ENCODE data around the gene CEP290. TPM values are rescaled to one million over a fixed set of nuclear protein-coding genes. Genes with fewer than 3 reads are reported as not detected.

CEP290 gene
- total and polyA plus RNA-seq, 2 of the 13 experiments (the other 11 are each of a cell fraction or from before 2014, with no cell fraction given): 2.4 to 10.8 TPM

DNA sequence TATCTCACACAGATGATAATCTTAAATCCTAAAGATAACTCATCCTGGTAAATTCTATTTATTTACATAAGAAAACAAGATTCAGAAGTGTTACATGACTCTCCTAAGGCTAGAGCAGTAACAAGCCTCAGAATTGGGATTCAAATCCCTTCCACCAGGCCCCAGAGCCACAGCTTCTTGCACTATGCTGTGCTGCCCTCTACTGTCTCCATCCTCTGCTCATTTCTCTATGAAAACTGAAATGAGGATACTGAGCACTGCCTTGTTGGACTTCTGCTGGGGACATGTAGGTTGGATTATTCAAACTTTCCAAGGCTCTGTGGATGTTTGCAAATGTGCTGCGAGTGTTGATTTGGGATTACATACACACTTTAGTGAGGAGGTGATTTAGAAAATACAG, 89.2 kb downstream of the CEP290 start:
- in situ Hi-C loops (cut with HindIII; ENCODE audit: extremely low pct_ligation_motif_present, low pct_unique_long_range_greater_than_20kb): no loop called here
- 90% methylated on average over 1 of the region's 1 CpG for whole genome bisulfite sequencing (ENCODE audit: low lambda C conversion rate)
- Histone ChIP-seq H3K27me3 (ENCODE audit: control insufficient read depth in 1 of 2, insufficient read depth in 2 of 2, low read length in 2 of 2) (no peaks in the 10 kb centered on the region), H3K4me3 (replicated peaks in 1 of 3; ENCODE audit: insufficient read depth in 1 of 3, low read depth in 2 of 3, low read length in 3 of 3) (no peak overlapping the region), H3K36me3 (replicated peaks in 1 of 2; ENCODE audit: control insufficient read depth in 1 of 2, insufficient read depth in 2 of 2, low read length in 2 of 2) (peaks cover 4 to 11% of the 10 kb centered on the region in 2 experiments; a peak in 3 of 5 replicates), H4K20me1 (ENCODE audit: insufficient read depth, low read length) (no peaks in the 10 kb centered on the region), H2AFZ (ENCODE audit: low read length) (no peak overlapping the region), H3K9ac (ENCODE audit: insufficient read depth, low read depth, low read length) (no peak overlapping the region), H3K79me2 (ENCODE audit: insufficient read depth, low read length) (no peaks in the 10 kb centered on the region), H3K4me2 (ENCODE audit: low read depth, low read length) (no peak overlapping the region), H3K4me1 (ENCODE audit: insufficient read depth, low read length) (no peaks in the 10 kb centered on the region), H3K9me3 (ENCODE audit: low read length) (no peaks in the 10 kb centered on the region), H3K27ac (ENCODE audit: extremely low read length, insufficient read depth, low read length) (no peak overlapping the region)
- POLR2A ChIA-PET: no interaction called here
- no TSS peak for BruUV-seq (replicated peaks)
- peak; percentile 95 for ATAC-seq
- CTCF ChIA-PET (ENCODE audit: low intra/inter-chr PET ratio, low total read pairs): no interaction called here
- TF ChIP-seq, protein P1, sequence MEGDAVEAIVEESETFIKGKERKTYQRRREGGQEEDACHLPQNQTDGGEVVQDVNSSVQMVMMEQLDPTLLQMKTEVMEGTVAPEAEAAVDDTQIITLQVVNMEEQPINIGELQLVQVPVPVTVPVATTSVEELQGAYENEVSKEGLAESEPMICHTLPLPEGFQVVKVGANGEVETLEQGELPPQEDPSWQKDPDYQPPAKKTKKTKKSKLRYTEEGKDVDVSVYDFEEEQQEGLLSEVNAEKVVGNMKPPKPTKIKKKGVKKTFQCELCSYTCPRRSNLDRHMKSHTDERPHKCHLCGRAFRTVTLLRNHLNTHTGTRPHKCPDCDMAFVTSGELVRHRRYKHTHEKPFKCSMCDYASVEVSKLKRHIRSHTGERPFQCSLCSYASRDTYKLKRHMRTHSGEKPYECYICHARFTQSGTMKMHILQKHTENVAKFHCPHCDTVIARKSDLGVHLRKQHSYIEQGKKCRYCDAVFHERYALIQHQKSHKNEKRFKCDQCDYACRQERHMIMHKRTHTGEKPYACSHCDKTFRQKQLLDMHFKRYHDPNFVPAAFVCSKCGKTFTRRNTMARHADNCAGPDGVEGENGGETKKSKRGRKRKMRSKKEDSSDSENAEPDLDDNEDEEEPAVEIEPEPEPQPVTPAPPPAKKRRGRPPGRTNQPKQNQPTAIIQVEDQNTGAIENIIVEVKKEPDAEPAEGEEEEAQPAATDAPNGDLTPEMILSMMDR (CRISPR knock-in tag; IDR thresholded peaks at IDR 0.05): peak; percentile 68
- no peak for TF ChIP-seq NPAS2 (CRISPR knock-in tag; IDR thresholded peaks at IDR 0.05; ENCODE audit: borderline replicate concordance)
- TF ChIP-seq SMC3 (IDR thresholded peaks at IDR 0.05; ENCODE audit: low read length): peak; percentile 7; the same call in 1 of the 2 replicates
- peak; percentile 48 for TF ChIP-seq STAG1 (CRISPR knock-in tag; IDR thresholded peaks at IDR 0.05)
- intact Hi-C loops (cut with micrococcal nuclease; ENCODE audit: unreplicated experiment): loop anchor here (1.0 kb wide), 1 partner anchor 57 kb away; no protein-coding TSS in a partner anchor
- peak; percentile 30 for DNase-seq (ENCODE audit: low spot score)
- peak; percentile 37 for FAIRE-seq

DNA sequence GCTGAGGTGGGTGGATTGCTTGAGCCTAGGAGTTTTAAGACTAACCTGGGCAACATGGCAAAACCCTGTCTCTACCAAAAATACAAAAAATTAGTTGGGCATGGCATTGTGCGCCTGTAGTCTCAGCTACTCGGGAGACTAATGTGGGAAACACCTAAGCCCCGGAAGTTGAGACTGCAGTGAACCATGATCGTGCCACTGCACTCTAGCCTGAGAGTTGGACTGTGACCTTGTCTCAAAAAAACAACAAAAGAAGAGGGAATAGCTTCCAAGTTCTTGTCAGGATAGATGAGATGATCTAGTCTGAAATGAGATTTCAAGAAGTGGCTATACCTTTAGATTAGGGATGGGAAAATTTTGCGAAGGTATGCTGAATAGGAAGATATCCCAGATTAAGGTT, 97.9 kb downstream of the CEP290 start:
- no peak overlapping the region for H3K9ac ChIP-seq (ENCODE audit: insufficient read depth, low read depth, low read length)
- no peak overlapping the region for H3K27ac ChIP-seq (ENCODE audit: extremely low read length, insufficient read depth, low read length)
- no peaks in the 10 kb centered on the region for H4K20me1 ChIP-seq (ENCODE audit: insufficient read depth, low read length)
- POLR2A ChIA-PET: no interaction called here
- H3K79me2 ChIP-seq (ENCODE audit: insufficient read depth, low read length): peaks cover 4% of the 10 kb centered on the region
- H3K36me3 ChIP-seq (replicated peaks in 1 of 2; ENCODE audit: control insufficient read depth in 1 of 2, insufficient read depth in 2 of 2, low read length in 2 of 2): peaks cover 6 to 51% of the 10 kb centered on the region in 2 experiments; a peak in 4 of 5 replicates
- in situ Hi-C loops (cut with HindIII; ENCODE audit: extremely low pct_ligation_motif_present, low pct_unique_long_range_greater_than_20kb) (no loop called here), intact Hi-C loops (cut with micrococcal nuclease; ENCODE audit: unreplicated experiment) (no loop called here)
- BruUV-seq (replicated peaks): no TSS peak
- no peak overlapping the region for H2AFZ ChIP-seq (ENCODE audit: low read length)
- DNase-seq (ENCODE audit: low spot score): no peak
- no peak overlapping the region for H3K4me2 ChIP-seq (ENCODE audit: low read depth, low read length)
- 94% methylated on average over 5 of the region's 5 CpGs for WGBS (ENCODE audit: low lambda C conversion rate)
- no peak overlapping the region for H3K4me3 ChIP-seq (replicated peaks in 1 of 3; ENCODE audit: insufficient read depth in 1 of 3, low read depth in 2 of 3, low read length in 3 of 3)
- TF ChIP-seq ZNF777 (CRISPR knock-in tag; IDR thresholded peaks at IDR 0.05): no peak
- TF ChIP-seq ZSCAN12 (CRISPR knock-in tag; IDR thresholded peaks at IDR 0.05): no peak
- TF ChIP-seq FOXP1 (IDR thresholded peaks at IDR 0.05): no peak
- no peak for TF ChIP-seq FOXP1 (CRISPR knock-in tag; IDR thresholded peaks at IDR 0.05)
- no peak for TF ChIP-seq ZC3H13 (CRISPR knock-in tag; IDR thresholded peaks at IDR 0.05)
- TF ChIP-seq, protein P2, sequence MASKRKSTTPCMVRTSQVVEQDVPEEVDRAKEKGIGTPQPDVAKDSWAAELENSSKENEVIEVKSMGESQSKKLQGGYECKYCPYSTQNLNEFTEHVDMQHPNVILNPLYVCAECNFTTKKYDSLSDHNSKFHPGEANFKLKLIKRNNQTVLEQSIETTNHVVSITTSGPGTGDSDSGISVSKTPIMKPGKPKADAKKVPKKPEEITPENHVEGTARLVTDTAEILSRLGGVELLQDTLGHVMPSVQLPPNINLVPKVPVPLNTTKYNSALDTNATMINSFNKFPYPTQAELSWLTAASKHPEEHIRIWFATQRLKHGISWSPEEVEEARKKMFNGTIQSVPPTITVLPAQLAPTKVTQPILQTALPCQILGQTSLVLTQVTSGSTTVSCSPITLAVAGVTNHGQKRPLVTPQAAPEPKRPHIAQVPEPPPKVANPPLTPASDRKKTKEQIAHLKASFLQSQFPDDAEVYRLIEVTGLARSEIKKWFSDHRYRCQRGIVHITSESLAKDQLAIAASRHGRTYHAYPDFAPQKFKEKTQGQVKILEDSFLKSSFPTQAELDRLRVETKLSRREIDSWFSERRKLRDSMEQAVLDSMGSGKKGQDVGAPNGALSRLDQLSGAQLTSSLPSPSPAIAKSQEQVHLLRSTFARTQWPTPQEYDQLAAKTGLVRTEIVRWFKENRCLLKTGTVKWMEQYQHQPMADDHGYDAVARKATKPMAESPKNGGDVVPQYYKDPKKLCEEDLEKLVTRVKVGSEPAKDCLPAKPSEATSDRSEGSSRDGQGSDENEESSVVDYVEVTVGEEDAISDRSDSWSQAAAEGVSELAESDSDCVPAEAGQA (IDR thresholded peaks at IDR 0.05; ENCODE audit: low read depth): no peak
- TF ChIP-seq, protein P2 (CRISPR knock-in tag; IDR thresholded peaks at IDR 0.05; ENCODE audit: borderline replicate concordance): no peak
- FAIRE-seq: no peak
- H3K4me1 ChIP-seq (ENCODE audit: insufficient read depth, low read length): peaks cover 8% of the 10 kb centered on the region; the same call in 1 of the 2 replicates
- no peaks in the 10 kb centered on the region for H3K9me3 ChIP-seq (ENCODE audit: low read length)
- no peaks in the 10 kb centered on the region for H3K27me3 ChIP-seq (ENCODE audit: control insufficient read depth in 1 of 2, insufficient read depth in 2 of 2, low read length in 2 of 2)
- ATAC-seq: no peak
- CTCF ChIA-PET (ENCODE audit: low intra/inter-chr PET ratio, low total read pairs): no interaction called here
